HL-60/S4 treated with phorbol 12-myristate 13-acetate at 8.2 ng/mL for 4 days and 3 days (cell line): ENCODE data around the gene ARHGAP45.

Experiments
- in situ Hi-C: fragments of 300-500 bp; cut with MboI; formaldehyde crosslinking; loops from 2 replicates; pipeline ENCODE4 v1.15.0; 2022; ENCODE audit warnings: low sequenced_read_pairs

Gene ARHGAP45

GRCh38 chr19:1085053-1085658 lies 18.2 kb downstream of the ARHGAP45 start:
- in situ Hi-C loops: no loop called here

GRCh38 chr19:1085676-1086442 lies 18.9 kb downstream of the ARHGAP45 start:
- in situ Hi-C loops: no loop called here

- in situ Hi-C loops: no loop called here
These were observed 19.6 kb downstream of the ARHGAP45 start for GRCh38 chr19:1086613-1087012.

- in situ Hi-C loops: no loop called here
These were observed 20.9 kb downstream of the ARHGAP45 start for GRCh38 chr19:1087813-1088415.

- in situ Hi-C loops: no loop called here
These were observed 21.5 kb downstream of the ARHGAP45 start for GRCh38 chr19:1088416-1089010.

- in situ Hi-C loops: no loop called here
These were observed 22.3 kb downstream of the ARHGAP45 start for GRCh38 chr19:1089126-1089771.

- in situ Hi-C loops: no loop called here
These were observed 22.9 kb downstream of the ARHGAP45 start for GRCh38 chr19:1089891-1090290.

- in situ Hi-C loops: no loop called here
These were observed 24.0 kb downstream of the ARHGAP45 start for GRCh38 chr19:1090731-1091543.

GRCh38 chr19:1091544-1092175 lies 24.7 kb downstream of the ARHGAP45 start:
- in situ Hi-C loops: no loop called here

GRCh38 chr19:1093330-1093729 lies 26.4 kb downstream of the ARHGAP45 start:
- in situ Hi-C loops: no loop called here

GRCh38 chr19:1093811-1094553 lies 27.0 kb downstream of the ARHGAP45 start:
- in situ Hi-C loops: no loop called here

GRCh38 chr19:1094655-1094977 lies 27.6 kb downstream of the ARHGAP45 start:
- in situ Hi-C loops: no loop called here

- in situ Hi-C loops: no loop called here
These were observed 28.2 kb downstream of the ARHGAP45 start, which contains the start of gene POLR2E for GRCh38 chr19:1094978-1095701. Gene POLR2E, minus strand, starts transcription at chr19:1095375. Its CDS starts 60 bp downstream, at chr19:1095315.

GRCh38 chr19:1097810-1098176 lies 30.8 kb downstream of the ARHGAP45 start:
- in situ Hi-C loops: no loop called here

- in situ Hi-C loops: no loop called here
These were observed 31.4 kb downstream of the ARHGAP45 start for GRCh38 chr19:1098177-1099051.

GRCh38 chr19:1101337-1101698 lies 34.4 kb downstream of the ARHGAP45 start:
- in situ Hi-C loops: no loop called here

GRCh38 chr19:1102407-1103131 lies 35.6 kb downstream of the ARHGAP45 start:
- in situ Hi-C loops: no loop called here
